Stomach (tissue), 9 donors: ENCODE results near the gene RAPGEF1. TPM values are rescaled to one million over a fixed set of nuclear protein-coding genes. Genes with fewer than 3 reads are reported as not detected.

ENCODE experiments used
- DNase-seq, 2 donors: peaks; one replicate each; pipeline versions ENCODE4 v3.0.0 to v3.0.0-alpha.2; 2013 to 2019
- H3K27ac ChIP-seq, 5 donors: fragments of 200-600 bp in 4 of 5; sonication (generic) in 4 of 5; one replicate each; pipeline ENCODE4 v1.5.1; 2013 to 2019; ENCODE audit warnings: mild to moderate bottlenecking in 1 of 5, moderate library complexity in 1 of 5
- H3K27me3 ChIP-seq, 3 donors: fragments of 200-600 bp; sonication (generic); one replicate each; pipeline ENCODE4 v1.5.1; 2017 to 2019; ENCODE audit warnings: mixed run types in 1 of 3
- H3K36me3 ChIP-seq, 4 donors: fragments of 200-600 bp; sonication (generic); 1 replicate in 3 of 4; 2 replicates in 1 of 4; pipeline ENCODE4 v1.5.1; 2016 to 2019
- H3K4me1 ChIP-seq, 4 donors: fragments of 200-600 bp; sonication (generic); one replicate each; pipeline ENCODE4 v1.5.1; 2016 to 2019
- H3K4me3 ChIP-seq, 4 donors: fragments of 200-600 bp; sonication (generic) in 3 of 4; one replicate each; pipeline ENCODE4 v1.5.1; 2016 to 2019; ENCODE audit warnings: mild to moderate bottlenecking in 1 of 4
- H3K9me3 ChIP-seq, 4 donors: fragments of 200-600 bp; sonication (generic); one replicate each; pipeline ENCODE4 v1.5.1; 2016 to 2019
- EP300 ChIP-seq: sonication (generic); formaldehyde crosslinking; IDR thresholded peaks from one replicate; pipeline ENCODE4 v1.6.1; 2017; ENCODE audit warnings: antibody characterized with exemption
- POLR2A ChIP-seq, 4 donors: fragments of 450-650 bp; IDR thresholded peaks; one replicate each; pipeline ENCODE4 v1.6.1; 2016; ENCODE audit warnings: antibody characterized with exemption in 4 of 4, control low read depth in 2 of 4, mild to moderate bottlenecking in 1 of 4, moderate library complexity in 1 of 4
- POLR2AphosphoS5 ChIP-seq, 3 donors: sonication (generic); formaldehyde crosslinking; IDR thresholded peaks; one replicate each; pipeline ENCODE4 v1.6.1; 2016; ENCODE audit warnings: antibody characterized with exemption in 3 of 3
- WGBS, 5 donors: extraction: QIAGEN DNeasy Blood & Tissue Kit in 3 of 5; methylation state at CpG; one replicate each; pipeline versions ENCODE4 v1.1.5 to v1.1.7; 2013 to 2018; 5-methylcytosine and 5-hydroxymethylcytosine counted together
- intact Hi-C: fragments of 100-400 bp; cut with DNase I; formaldehyde crosslinking; loops from one replicate; pipeline ENCODE4 v1.15.1; 2023; ENCODE audit warnings: low total_unique reads
- polyA plus RNA-seq, 3 donors: library from polyadenylated mRNA; stranded (reverse); fragments of 200-250 nt; gene quantifications; one replicate each; pipeline ENCODE4 v1.2.3, GENCODE V29; 2013
- total RNA-seq, 5 donors: library from RNA; depleted of rRNA; stranded (reverse); fragments of >200 nt; gene quantifications; one replicate each; pipeline versions ENCODE4 v1.1.0 to v1.2.3, GENCODE V29; 2014 to 2016
- TF ChIP-seq, protein P1 (sequence below), 7 experiments: fragments of 450-650 bp in 4 of 7; fragments of 200-600 bp in 3 of 7; sonication (generic) in 3 of 7; IDR thresholded peaks; one replicate each; pipeline ENCODE4 v1.5.1; 2016 to 2019; ENCODE audit warnings: antibody characterized with exemption in 7 of 7, control low read depth in 2 of 7, mild to moderate bottlenecking in 1 of 7
- donor health status: healthy with polysubstance abuse.
- donor health status: Bipolar disorder and iron deficiency.
- donor health status: healthy.

Gene RAPGEF1
- total and polyA plus RNA-seq, 8 donors, result 8.4 to 84.6 (median 45.1) TPM

DNA sequence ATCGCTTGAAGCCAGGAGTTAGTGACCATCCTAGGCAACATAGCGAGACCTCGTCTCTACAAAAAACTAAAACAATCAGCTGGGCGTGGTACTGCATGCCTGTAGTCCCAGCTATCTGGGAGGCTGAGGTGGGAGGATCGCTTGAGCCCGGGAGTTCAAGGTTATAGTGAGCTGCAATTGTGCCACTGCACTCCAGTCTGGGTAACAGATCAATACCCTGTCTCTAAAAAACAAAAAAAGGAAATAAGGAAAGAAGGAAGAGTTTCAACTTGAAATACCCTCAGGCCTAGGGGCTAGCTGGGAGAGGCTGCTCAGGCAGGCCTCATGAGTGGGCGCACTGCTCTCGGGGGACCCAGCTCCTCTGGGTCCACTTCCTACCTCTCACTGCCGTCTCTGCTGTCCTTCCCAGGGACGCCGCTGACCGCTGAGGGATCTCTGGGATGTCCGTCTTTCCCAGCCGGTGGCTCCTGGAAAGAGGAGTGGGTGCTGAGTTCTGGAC lies 138.1 kb downstream of the RAPGEF1 start:
- intact Hi-C loops, result no loop called here
- TF ChIP-seq POLR2AphosphoS5 (IDR thresholded peaks at IDR 0.05), result no peak
- TF ChIP-seq EP300, result no peak
- no peak for TF ChIP-seq POLR2A (IDR thresholded peaks at IDR 0.05)
- TF ChIP-seq, protein P1, sequence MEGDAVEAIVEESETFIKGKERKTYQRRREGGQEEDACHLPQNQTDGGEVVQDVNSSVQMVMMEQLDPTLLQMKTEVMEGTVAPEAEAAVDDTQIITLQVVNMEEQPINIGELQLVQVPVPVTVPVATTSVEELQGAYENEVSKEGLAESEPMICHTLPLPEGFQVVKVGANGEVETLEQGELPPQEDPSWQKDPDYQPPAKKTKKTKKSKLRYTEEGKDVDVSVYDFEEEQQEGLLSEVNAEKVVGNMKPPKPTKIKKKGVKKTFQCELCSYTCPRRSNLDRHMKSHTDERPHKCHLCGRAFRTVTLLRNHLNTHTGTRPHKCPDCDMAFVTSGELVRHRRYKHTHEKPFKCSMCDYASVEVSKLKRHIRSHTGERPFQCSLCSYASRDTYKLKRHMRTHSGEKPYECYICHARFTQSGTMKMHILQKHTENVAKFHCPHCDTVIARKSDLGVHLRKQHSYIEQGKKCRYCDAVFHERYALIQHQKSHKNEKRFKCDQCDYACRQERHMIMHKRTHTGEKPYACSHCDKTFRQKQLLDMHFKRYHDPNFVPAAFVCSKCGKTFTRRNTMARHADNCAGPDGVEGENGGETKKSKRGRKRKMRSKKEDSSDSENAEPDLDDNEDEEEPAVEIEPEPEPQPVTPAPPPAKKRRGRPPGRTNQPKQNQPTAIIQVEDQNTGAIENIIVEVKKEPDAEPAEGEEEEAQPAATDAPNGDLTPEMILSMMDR (IDR thresholded peaks at IDR 0.05), result no peak
- Histone ChIP-seq H3K36me3 (peaks cover 26 to 98% (median 94%) of the 10 kb centered on the region in 4 donors), H3K27me3 (no peaks in the 10 kb centered on the region), H3K27ac (no peak overlapping the region), H3K9me3 (no peaks in the 10 kb centered on the region), H3K4me1 (peaks cover 0 to 12% (median 5%) of the 10 kb centered on the region in 4 donors), H3K4me3 (no peak overlapping the region)
- 90 to 94% (median 92%) methylated on average over 14 of the region's 14 CpGs for WGBS, 5 donors
- DNase-seq, result no peak

GRCh38 chr9:131598121-131598520 lies 141.8 kb downstream of the RAPGEF1 start:
- Histone ChIP-seq H3K9me3 (no peaks in the 10 kb centered on the region), H3K27me3 (no peaks in the 10 kb centered on the region), H3K27ac (peak overlapping the region in 2 of 5 donors; percentile 11 to 21), H3K4me3 (no peak overlapping the region), H3K36me3 (peaks cover 43 to 100% (median 99%) of the 10 kb centered on the region in 4 donors), H3K4me1 (peaks cover 0 to 17% (median 2%) of the 10 kb centered on the region in 4 donors)
- DNase-seq, result peak; percentile 41 to 42
- intact Hi-C loops, result no loop called here
- 81 to 94% (median 85%) methylated on average over 13 to 17 of the region's 17 CpGs for WGBS, 5 donors
- TF ChIP-seq POLR2AphosphoS5 (IDR thresholded peaks at IDR 0.05) (peak in 1 of 3 donors; percentile 8), EP300 (no peak)

- Histone ChIP-seq H3K27ac (no peak overlapping the region), H3K4me3 (no peak overlapping the region), H3K27me3 (no peaks in the 10 kb centered on the region), H3K9me3 (no peaks in the 10 kb centered on the region), H3K4me1 (peaks cover 0 to 17% (median 2%) of the 10 kb centered on the region in 4 donors), H3K36me3 (peaks cover 43 to 99% (median 95%) of the 10 kb centered on the region in 4 donors)
- 91 to 97% (median 95%) methylated on average over 7 of the region's 7 CpGs for WGBS, 5 donors
- no peak for DNase-seq
- intact Hi-C loops, result no loop called here
- TF ChIP-seq, protein P1 (IDR thresholded peaks at IDR 0.05), result no peak
- TF ChIP-seq EP300 (no peak), POLR2AphosphoS5 (IDR thresholded peaks at IDR 0.05) (no peak), POLR2A (IDR thresholded peaks at IDR 0.05) (no peak)
Measured at GRCh38 chr9:131597246-131597645, 142.6 kb downstream of the RAPGEF1 start.

GRCh38 chr9:131596430-131596743 lies 143.5 kb downstream of the RAPGEF1 start:
- intact Hi-C loops, result no loop called here
- no peak for DNase-seq
- Histone ChIP-seq H3K4me3 (no peak overlapping the region), H3K27me3 (no peaks in the 10 kb centered on the region), H3K4me1 (peaks cover 0 to 23% (median 2%) of the 10 kb centered on the region in 4 donors), H3K27ac (no peak overlapping the region), H3K36me3 (peaks cover 43 to 99% (median 93%) of the 10 kb centered on the region in 4 donors), H3K9me3 (no peaks in the 10 kb centered on the region)
- TF ChIP-seq EP300 (no peak), POLR2A (IDR thresholded peaks at IDR 0.05) (no peak), POLR2AphosphoS5 (IDR thresholded peaks at IDR 0.05) (no peak)
- TF ChIP-seq, protein P1 (IDR thresholded peaks at IDR 0.05), result no peak
- 91 to 98% (median 94%) methylated on average over 4 of the region's 4 CpGs for WGBS, 5 donors

- intact Hi-C loops, result no loop called here
- TF ChIP-seq, protein P1 (IDR thresholded peaks at IDR 0.05), result no peak
- TF ChIP-seq EP300, result no peak
- TF ChIP-seq POLR2A (IDR thresholded peaks at IDR 0.05), result no peak
- TF ChIP-seq POLR2AphosphoS5 (IDR thresholded peaks at IDR 0.05), result no peak
- peaks cover 43 to 97% (median 89%) of the 10 kb centered on the region in 4 donors for H3K36me3 ChIP-seq
- DNase-seq, result no peak
- H3K4me1 ChIP-seq, result peaks cover 0 to 28% (median 4%) of the 10 kb centered on the region in 4 donors
- WGBS, 5 donors, result 82 to 87% (median 86%) methylated on average over 17 to 20 of the region's 20 CpGs
- H3K9me3 ChIP-seq, result no peaks in the 10 kb centered on the region
- no peak overlapping the region for H3K4me3 ChIP-seq
- no peak overlapping the region for H3K27ac ChIP-seq
- H3K27me3 ChIP-seq, result no peaks in the 10 kb centered on the region
Measured at GRCh38 chr9:131595696-131596429, 144.0 kb downstream of the RAPGEF1 start.
